Type B pancreatic cell (in vitro differentiated cells): ENCODE results near the gene PIP5K1B. TPM values are rescaled to one million over a fixed set of nuclear protein-coding genes. Genes with fewer than 3 reads are reported as not detected.

Experiments used
- DNase-seq: peaks from one replicate; pipeline ENCODE4 v3.0.0; 2021; ENCODE audit warnings: mixed read lengths; ENCODE audit not compliant: unreplicated experiment; ENCODE audit errors: extremely low spot score
- H3K27ac Mint-ChIP-seq: 2 replicates; pipeline ENCODE4 v1.8.0; 2021; ENCODE audit warnings: mild to moderate bottlenecking, mixed read lengths
- H3K27me3 Mint-ChIP-seq: 2 replicates; pipeline ENCODE4 v1.8.0; 2021; ENCODE audit warnings: mixed read lengths
- H3K36me3 Mint-ChIP-seq: 2 replicates; pipeline ENCODE4 v1.8.0; 2021; ENCODE audit warnings: mixed read lengths
- H3K4me1 Mint-ChIP-seq: one replicate; pipeline ENCODE4 v1.8.0; 2021; ENCODE audit warnings: mixed read lengths; ENCODE audit not compliant: unreplicated experiment
- H3K4me3 Mint-ChIP-seq: 2 replicates; pipeline ENCODE4 v1.8.0; 2021; ENCODE audit warnings: mild to moderate bottlenecking, mixed read lengths
- H3K9me3 Mint-ChIP-seq: 2 replicates; pipeline ENCODE4 v1.8.0; 2021; ENCODE audit warnings: mixed read lengths
- CTCF ChIP-seq: fragments of 200-600 bp; sonication (generic); conservative IDR thresholded peaks from 2 replicates; pipeline ENCODE4 v1.5.0; 2021; ENCODE audit warnings: antibody characterized with exemption, mild to moderate bottlenecking
- total RNA-seq: library from RNA; stranded (reverse); gene quantifications from 2 replicates; pipeline ENCODE4 v1.2.1, GENCODE V29; 2021; ENCODE audit warnings: low replicate concordance

The PIP5K1B gene
- total RNA-seq, 1 donor from 2014 or later: 9.8 TPM

GRCh38 chr9:68714416-68715180 is 9.6 kb downstream of the PIP5K1B start:
- no peaks in the 10 kb centered on the region for H3K36me3 Mint-ChIP-seq
- peaks cover 8% of the 10 kb centered on the region for H3K27me3 Mint-ChIP-seq
- H3K27ac Mint-ChIP-seq: no peak overlapping the region
- H3K4me1 Mint-ChIP-seq: no peaks in the 10 kb centered on the region
- TF ChIP-seq CTCF: no peak
- H3K4me3 Mint-ChIP-seq: no peak overlapping the region
- no peaks in the 10 kb centered on the region for H3K9me3 Mint-ChIP-seq
- no peak for DNase-seq

GRCh38 chr9:68715181-68715456 is 10.1 kb downstream of the PIP5K1B start:
- no peaks in the 10 kb centered on the region for H3K36me3 Mint-ChIP-seq
- H3K27ac Mint-ChIP-seq: no peak overlapping the region
- no peak for TF ChIP-seq CTCF
- H3K4me1 Mint-ChIP-seq: no peaks in the 10 kb centered on the region
- DNase-seq: no peak
- no peak overlapping the region for H3K4me3 Mint-ChIP-seq
- H3K9me3 Mint-ChIP-seq: no peaks in the 10 kb centered on the region
- peaks cover 8% of the 10 kb centered on the region for H3K27me3 Mint-ChIP-seq

GRCh38 chr9:68717552-68718443 is 12.8 kb downstream of the PIP5K1B start:
- TF ChIP-seq CTCF: no peak
- Mint-ChIP-seq H3K27me3 (peaks cover 3% of the 10 kb centered on the region), H3K4me1 (no peaks in the 10 kb centered on the region), H3K9me3 (no peaks in the 10 kb centered on the region), H3K27ac (no peak overlapping the region), H3K36me3 (no peaks in the 10 kb centered on the region), H3K4me3 (no peak overlapping the region)
- DNase-seq: no peak

- no peak for TF ChIP-seq CTCF
- Mint-ChIP-seq H3K4me1 (no peaks in the 10 kb centered on the region), H3K9me3 (no peaks in the 10 kb centered on the region), H3K27me3 (peaks cover 3% of the 10 kb centered on the region), H3K27ac (no peak overlapping the region), H3K4me3 (no peak overlapping the region), H3K36me3 (no peaks in the 10 kb centered on the region)
- DNase-seq: no peak
Measured at GRCh38 chr9:68719847-68720246, 14.8 kb downstream of the PIP5K1B start.

- no peak for DNase-seq
- H3K36me3 Mint-ChIP-seq: no peaks in the 10 kb centered on the region
- no peaks in the 10 kb centered on the region for H3K9me3 Mint-ChIP-seq
- peaks cover 3% of the 10 kb centered on the region for H3K27me3 Mint-ChIP-seq
- no peak for TF ChIP-seq CTCF
- H3K27ac Mint-ChIP-seq: no peak overlapping the region
- H3K4me3 Mint-ChIP-seq: no peak overlapping the region
- no peaks in the 10 kb centered on the region for H3K4me1 Mint-ChIP-seq
Measured at GRCh38 chr9:68720656-68721313, 15.7 kb downstream of the PIP5K1B start.
